Keratinocyte (primary cell): ENCODE data around the gene GLCE. TPM values are rescaled to one million over a fixed set of nuclear protein-coding genes. Genes with fewer than 3 reads are reported as not detected.
A peak's percentile ranks its signal among the peaks of the same experiment; 100 is the strongest.

Source experiments
- DNase-seq: peaks from one replicate; pipeline ENCODE4 v3.0.0-alpha.2; 2011; ENCODE audit warnings: low read depth, missing footprints, low spot score
- FAIRE-seq: peaks from 2 replicates; lab custom pipeline; 2011; peaks lifted over from hg19 to GRCh38; lab: Jason Lieb, UNC
- H2AFZ ChIP-seq: 2 replicates; pipeline ENCODE4 v1.6.0; 2012; ENCODE audit warnings: low read length, control low read depth, inconsistent platforms; ENCODE audit not compliant: control insufficient read depth
- H3K27ac ChIP-seq: 2 replicates; pipeline ENCODE4 v1.5.1; 2011; ENCODE audit warnings: low read length; ENCODE audit not compliant: control insufficient read depth, insufficient read depth
- H3K27me3 ChIP-seq: 3 replicates; pipeline ENCODE4 v1.6.0; 2011; ENCODE audit warnings: low read length; ENCODE audit not compliant: control insufficient read depth, insufficient read depth; ENCODE audit errors: extremely low read depth
- H3K36me3 ChIP-seq, 2 experiments: 2 replicates in 1 of 2; 3 replicates in 1 of 2; pipeline ENCODE4 v1.5.1; 2011; ENCODE audit warnings: low read length in 2 of 2, mild to moderate bottlenecking in 1 of 2; ENCODE audit not compliant: control insufficient read depth in 2 of 2, insufficient read depth in 2 of 2; ENCODE audit errors: extremely low read depth in 1 of 2
- H3K4me1 ChIP-seq: 3 replicates; pipeline ENCODE4 v1.5.1; 2011; ENCODE audit warnings: low read length; ENCODE audit not compliant: control insufficient read depth, insufficient read depth; ENCODE audit errors: extremely low read depth
- H3K4me2 ChIP-seq: 3 replicates; pipeline ENCODE4 v1.6.0; 2011; ENCODE audit warnings: low read depth, low read length; ENCODE audit not compliant: control insufficient read depth, insufficient read depth; ENCODE audit errors: extremely low read depth
- H3K4me3 ChIP-seq, 3 experiments: fragments of 200-600 bp in 1 of 3; sonication (generic) in 1 of 3; 2 replicates in 2 of 3; 3 replicates in 1 of 3; pipeline ENCODE4 v1.5.1; 2011 to 2016; ENCODE audit warnings: low read length in 3 of 3, mild to moderate bottlenecking in 3 of 3, control low read depth in 2 of 3, inconsistent platforms in 1 of 3, low read depth in 1 of 3, mixed read lengths in 1 of 3, mixed run types in 1 of 3, moderate library complexity in 1 of 3; ENCODE audit not compliant: control insufficient read depth in 2 of 3, insufficient read depth in 2 of 3; ENCODE audit errors: extremely low read depth in 1 of 3
- H3K79me2 ChIP-seq: 2 replicates; pipeline ENCODE4 v1.6.0; 2012; ENCODE audit warnings: low read length; ENCODE audit not compliant: control insufficient read depth, insufficient read depth
- H3K9ac ChIP-seq: 3 replicates; pipeline ENCODE4 v1.6.0; 2011; ENCODE audit warnings: low read length; ENCODE audit not compliant: control insufficient read depth, insufficient read depth; ENCODE audit errors: extremely low read depth
- H3K9me1 ChIP-seq: 3 replicates; pipeline ENCODE4 v1.6.0; 2011; ENCODE audit warnings: low read length; ENCODE audit not compliant: control insufficient read depth, insufficient read depth; ENCODE audit errors: extremely low read depth
- H3K9me3 ChIP-seq: 2 replicates; pipeline ENCODE4 v1.5.1; 2012; ENCODE audit warnings: low read depth, low read length; ENCODE audit not compliant: control insufficient read depth
- H4K20me1 ChIP-seq: 3 replicates; pipeline ENCODE4 v1.6.0; 2011; ENCODE audit warnings: low read length; ENCODE audit not compliant: control insufficient read depth, insufficient read depth; ENCODE audit errors: extremely low read depth
- EZH2 ChIP-seq: IDR thresholded peaks from one replicate; pipeline ENCODE4 v1.6.1; 2012; ENCODE audit warnings: inconsistent platforms, mild to moderate bottlenecking, low read length, moderate library complexity
- dilution Hi-C: fragments of 300-500 bp; cut with MboI; formaldehyde crosslinking; loops from one replicate; pipeline ENCODE4 v1.7.0; 2020; ENCODE audit warnings: low sequenced_read_pairs; ENCODE audit not compliant: extremely low pct_ligation_motif_present
- polyA plus RNA-seq, 5 experiments: library from polyadenylated mRNA; depleted of rRNA in 3 of 5; stranded (reverse) in 3 of 5; stranded (forward) in 1 of 5; unstranded in 1 of 5; fragments of >200 nt; gene quantifications; 1 replicate in 1 of 5; 2 replicates in 3 of 5; 3 replicates in 1 of 5; pipeline versions ENCODE4 v1.2.1 to v1.2.3, GENCODE V29; 2011 to 2012; ENCODE audit warnings: missing spikeins in 2 of 5, low read depth in 1 of 5, low replicate concordance in 1 of 5
- TF ChIP-seq, protein P1 (sequence below), 3 experiments: IDR thresholded peaks in 1 of 3; conservative IDR thresholded peaks in 1 of 3; optimal IDR thresholded peaks in 1 of 3; 2 replicates in 2 of 3; 3 replicates in 1 of 3; pipeline versions ENCODE3 to v1.5.1; 2011; ENCODE audit warnings: low read length in 3 of 3, mild to moderate bottlenecking in 3 of 3, moderate library complexity in 2 of 3, control low read depth in 1 of 3, inconsistent platforms in 1 of 3; ENCODE audit not compliant: insufficient read depth in 2 of 3; ENCODE audit errors: extremely low read depth in 1 of 3

The GLCE gene
- polyA plus RNA-seq, 1 donor (not counting 4 experiments of a cell fraction or from before 2014, with no cell fraction given): 16.3 TPM

DNA sequence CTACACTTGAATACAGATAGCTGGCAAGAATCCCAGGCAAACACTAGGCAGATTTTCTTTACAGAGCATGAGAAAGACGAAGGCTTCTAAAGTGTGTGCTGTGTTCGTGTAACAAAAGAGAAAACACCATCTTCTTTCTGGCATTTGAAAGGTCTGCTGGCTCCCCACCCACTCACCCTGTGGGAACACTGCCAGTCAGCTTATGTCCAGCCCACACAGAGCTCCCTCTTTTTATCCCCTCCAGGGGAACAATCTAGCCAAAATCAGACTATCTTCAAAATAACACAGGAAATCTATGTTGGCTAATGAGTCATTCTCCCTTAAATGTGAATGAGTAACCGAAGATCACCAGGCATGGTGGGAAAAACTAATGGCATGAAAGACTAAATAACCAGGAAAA lies 92.7 kb downstream of the GLCE start:
- H3K4me2 ChIP-seq: peak overlapping the region; percentile 73
- no peak for DNase-seq
- dilution Hi-C loops: no loop called here
- H3K79me2 ChIP-seq: no peaks in the 10 kb centered on the region
- H4K20me1 ChIP-seq: no peaks in the 10 kb centered on the region
- FAIRE-seq: peak; percentile 77
- peak overlapping the region; percentile 77 for H2AFZ ChIP-seq
- H3K9me3 ChIP-seq: no peaks in the 10 kb centered on the region
- H3K9ac ChIP-seq: no peak overlapping the region
- peak overlapping the region; percentile 57 for H3K27ac ChIP-seq
- H3K27me3 ChIP-seq: no peaks in the 10 kb centered on the region
- peaks cover 13% of the 10 kb centered on the region for H3K4me1 ChIP-seq
- H3K4me3 ChIP-seq: no peak overlapping the region
- H3K9me1 ChIP-seq: no peaks in the 10 kb centered on the region
- no peak for TF ChIP-seq EZH2
- TF ChIP-seq, protein P1, sequence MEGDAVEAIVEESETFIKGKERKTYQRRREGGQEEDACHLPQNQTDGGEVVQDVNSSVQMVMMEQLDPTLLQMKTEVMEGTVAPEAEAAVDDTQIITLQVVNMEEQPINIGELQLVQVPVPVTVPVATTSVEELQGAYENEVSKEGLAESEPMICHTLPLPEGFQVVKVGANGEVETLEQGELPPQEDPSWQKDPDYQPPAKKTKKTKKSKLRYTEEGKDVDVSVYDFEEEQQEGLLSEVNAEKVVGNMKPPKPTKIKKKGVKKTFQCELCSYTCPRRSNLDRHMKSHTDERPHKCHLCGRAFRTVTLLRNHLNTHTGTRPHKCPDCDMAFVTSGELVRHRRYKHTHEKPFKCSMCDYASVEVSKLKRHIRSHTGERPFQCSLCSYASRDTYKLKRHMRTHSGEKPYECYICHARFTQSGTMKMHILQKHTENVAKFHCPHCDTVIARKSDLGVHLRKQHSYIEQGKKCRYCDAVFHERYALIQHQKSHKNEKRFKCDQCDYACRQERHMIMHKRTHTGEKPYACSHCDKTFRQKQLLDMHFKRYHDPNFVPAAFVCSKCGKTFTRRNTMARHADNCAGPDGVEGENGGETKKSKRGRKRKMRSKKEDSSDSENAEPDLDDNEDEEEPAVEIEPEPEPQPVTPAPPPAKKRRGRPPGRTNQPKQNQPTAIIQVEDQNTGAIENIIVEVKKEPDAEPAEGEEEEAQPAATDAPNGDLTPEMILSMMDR (optimal IDR thresholded peaks at IDR 0.05 in 1 of 3, IDR thresholded peaks at IDR 0.05 in 1 of 3, conservative IDR thresholded peaks at IDR 0.05 in 1 of 3; ENCODE audit: extremely low read depth in 1 of 3, insufficient read depth in 2 of 3, low read length in 3 of 3): no peak
- H3K36me3 ChIP-seq: no peaks in the 10 kb centered on the region

DNA sequence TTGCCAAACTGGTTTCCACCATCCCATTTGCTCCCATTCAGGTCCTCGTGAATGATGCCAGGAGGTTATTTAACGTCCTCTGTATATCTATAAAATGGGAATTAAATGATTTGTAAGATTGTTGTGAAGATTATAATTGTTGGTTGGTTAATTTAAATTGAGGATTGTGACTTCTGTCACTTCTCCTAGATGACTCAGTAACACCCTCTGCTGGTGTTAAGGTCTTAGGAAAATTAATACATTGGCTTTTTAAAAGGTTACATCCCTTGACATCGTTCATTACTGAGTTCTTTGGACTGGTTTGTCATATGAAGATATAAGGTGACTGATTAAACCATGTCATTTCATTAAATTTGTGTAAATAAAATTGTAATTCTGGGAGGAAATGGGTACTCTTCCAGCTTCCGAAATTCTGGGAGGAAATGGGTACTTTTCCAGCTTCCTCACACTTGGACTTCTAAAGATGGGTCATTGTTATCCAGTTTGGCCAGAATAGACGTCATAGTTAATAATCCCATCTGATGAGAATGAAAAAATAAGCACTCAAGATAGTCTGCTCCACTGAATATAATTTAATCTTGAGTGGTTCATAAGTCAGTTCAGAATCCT lies 105.0 kb downstream of the GLCE start:
- FAIRE-seq (no peak), DNase-seq (no peak)
- Histone ChIP-seq H3K9ac (no peak overlapping the region), H3K9me1 (no peaks in the 10 kb centered on the region), H2AFZ (no peak overlapping the region), H3K4me3 (no peak overlapping the region), H4K20me1 (no peaks in the 10 kb centered on the region), H3K27ac (no peak overlapping the region), H3K36me3 (no peaks in the 10 kb centered on the region), H3K9me3 (no peaks in the 10 kb centered on the region), H3K4me1 (no peaks in the 10 kb centered on the region), H3K27me3 (no peaks in the 10 kb centered on the region), H3K4me2 (no peak overlapping the region), H3K79me2 (no peaks in the 10 kb centered on the region)
- dilution Hi-C loops: no loop called here
- TF ChIP-seq EZH2: no peak
- TF ChIP-seq, protein P1 (optimal IDR thresholded peaks at IDR 0.05 in 1 of 3, IDR thresholded peaks at IDR 0.05 in 1 of 3, conservative IDR thresholded peaks at IDR 0.05 in 1 of 3; ENCODE audit: extremely low read depth in 1 of 3, insufficient read depth in 2 of 3, low read length in 3 of 3): peak in 1 of 3 experiments; percentile 47
